H1 (cell line): ENCODE measurements around the gene LYSMD3. TPM values are rescaled to one million over a fixed set of nuclear protein-coding genes. Genes with fewer than 3 reads are reported as not detected.
A peak's percentile ranks its signal among the peaks of the same experiment; 100 is the strongest.

Experiments
- CTCF ChIA-PET: fragments of 300-600 bp; sonication (Branson Sonifier 250); formaldehyde crosslinking; loops from one replicate; lab custom pipeline; 2021; ENCODE audit not compliant: partially characterized antibody; lab: Charles Lee
- POLR2A ChIA-PET: fragments of 300-600 bp; sonication (Branson Sonifier 250); formaldehyde crosslinking; loops from one replicate; lab custom pipeline; 2021; ENCODE audit warnings: inconsistent platforms; ENCODE audit not compliant: partially characterized antibody; lab: Charles Lee
- DNase-seq, 2 experiments: peaks; one replicate each; pipeline versions ENCODE4 v3.0.0 to v3.0.0-alpha.2; 2010 to 2022; ENCODE audit warnings: low spot score in 2 of 2, low read depth in 1 of 2, mixed read lengths in 1 of 2
- FAIRE-seq: peaks from 2 replicates; lab custom pipeline; 2011; peaks lifted over from hg19 to GRCh38; lab: Jason Lieb, UNC
- H2AFZ ChIP-seq: 2 replicates; pipeline ENCODE4 v1.8.1; 2012; ENCODE audit warnings: low read length, inconsistent platforms
- H2AK5ac ChIP-seq: 2 replicates; pipeline ENCODE4 v1.6.1; 2013; ENCODE audit warnings: low read depth, low read length
- H2BK120ac ChIP-seq: replicated peaks from 2 replicates; pipeline ENCODE3; 2013; ENCODE audit warnings: low read depth, low read length, inconsistent platforms
- H2BK12ac ChIP-seq: 2 replicates; pipeline ENCODE4 v1.6.1; 2013; ENCODE audit warnings: low read depth, low read length
- H2BK15ac ChIP-seq: 2 replicates; pipeline ENCODE4 v1.6.1; 2013; ENCODE audit warnings: low read length
- H2BK20ac ChIP-seq: 2 replicates; pipeline ENCODE4 v1.6.1; 2013; ENCODE audit warnings: low read length
- H2BK5ac ChIP-seq: 2 replicates; pipeline ENCODE4 v1.6.1; 2013; ENCODE audit warnings: low read depth, low read length
- H3K14ac ChIP-seq: 2 replicates; pipeline ENCODE4 v1.6.1; 2013; ENCODE audit warnings: inconsistent platforms; ENCODE audit not compliant: insufficient read length
- H3K18ac ChIP-seq: 2 replicates; pipeline ENCODE4 v1.6.1; 2013; ENCODE audit warnings: low read length; ENCODE audit errors: extremely low read depth
- H3K23ac ChIP-seq: 2 replicates; pipeline ENCODE4 v1.6.1; 2013; ENCODE audit warnings: inconsistent platforms; ENCODE audit not compliant: insufficient read length
- H3K23me2 ChIP-seq: 2 replicates; pipeline ENCODE4 v1.6.1; 2013; ENCODE audit warnings: low read depth, low read length
- H3K27ac ChIP-seq: 2 replicates; pipeline ENCODE4 v1.6.1; 2011; ENCODE audit warnings: low read depth, low read length, inconsistent platforms
- H3K27me3 ChIP-seq, 4 experiments: replicated peaks in 1 of 4; 1 replicate in 1 of 4; 2 replicates in 3 of 4; pipeline versions ENCODE4 v1.6.1 to v1.8.1; 2011 to 2013; ENCODE audit warnings: low read length in 3 of 4, mild to moderate bottlenecking in 3 of 4, inconsistent platforms in 2 of 4, mixed read lengths in 2 of 4, moderate library complexity in 1 of 4; ENCODE audit not compliant: control insufficient read depth in 3 of 4, insufficient read depth in 3 of 4; ENCODE audit errors: extremely low read depth in 1 of 4
- H3K36me3 ChIP-seq, 4 experiments: 2 replicates each; pipeline versions ENCODE4 v1.6.1 to v1.8.1; 2011 to 2013; ENCODE audit warnings: mild to moderate bottlenecking in 4 of 4, low read length in 3 of 4, moderate library complexity in 2 of 4, control low read depth in 1 of 4, inconsistent platforms in 1 of 4; ENCODE audit not compliant: insufficient read depth in 4 of 4, control insufficient read depth in 2 of 4
- H3K4ac ChIP-seq: replicated peaks from 2 replicates; pipeline ENCODE3; 2013; ENCODE audit warnings: low read length, low read depth, mixed read lengths, inconsistent platforms; ENCODE audit not compliant: insufficient read length
- H3K4me1 ChIP-seq, 4 experiments: replicated peaks in 1 of 4; 1 replicate in 1 of 4; 2 replicates in 3 of 4; pipeline versions ENCODE4 v1.6.1 to v1.8.1; 2011 to 2013; ENCODE audit warnings: low read length in 3 of 4, inconsistent platforms in 2 of 4, mixed read lengths in 1 of 4; ENCODE audit not compliant: insufficient read depth in 4 of 4, control insufficient read depth in 3 of 4
- H3K4me2 ChIP-seq, 2 experiments: 2 replicates each; pipeline versions ENCODE4 v1.6.1 to v1.8.1; 2011 to 2013; ENCODE audit warnings: low read depth in 2 of 2, low read length in 2 of 2, control low read depth in 1 of 2, inconsistent platforms in 1 of 2, mild to moderate bottlenecking in 1 of 2; ENCODE audit not compliant: insufficient read depth in 1 of 2
- H3K4me3 ChIP-seq, 4 experiments: fragments of 200-600, 300-600 bp in 1 of 4; sonication (generic), shearing (Covaris generic), sonication (Bioruptor Twin) in 1 of 4; 2 replicates each; pipeline versions ENCODE4 v1.5.1 to v1.8.1; 2011 to 2016; ENCODE audit warnings: low read length in 4 of 4, low read depth in 3 of 4, control low read depth in 2 of 4, inconsistent platforms in 2 of 4, mild to moderate bottlenecking in 2 of 4, mixed read lengths in 1 of 4, moderate library complexity in 1 of 4; ENCODE audit not compliant: insufficient read depth in 2 of 4; ENCODE audit errors: extremely low read depth in 1 of 4
- H3K56ac ChIP-seq: replicated peaks from 2 replicates; pipeline ENCODE3; 2013; ENCODE audit warnings: low read depth, mild to moderate bottlenecking, mixed read lengths, low read length, inconsistent platforms; ENCODE audit not compliant: insufficient read length
- H3K79me1 ChIP-seq: 2 replicates; pipeline ENCODE4 v1.6.1; 2013; ENCODE audit warnings: low read depth, low read length, control low read depth
- H3K79me2 ChIP-seq, 2 experiments: 2 replicates each; pipeline versions ENCODE4 v1.6.1 to v1.8.1; 2012 to 2013; ENCODE audit warnings: low read length in 2 of 2, mild to moderate bottlenecking in 2 of 2, inconsistent platforms in 1 of 2; ENCODE audit not compliant: insufficient read depth in 2 of 2, control insufficient read depth in 1 of 2
- H3K9ac ChIP-seq, 4 experiments: replicated peaks in 1 of 4; 1 replicate in 1 of 4; 2 replicates in 3 of 4; pipeline versions ENCODE4 v1.6.1 to v1.8.1; 2011 to 2013; ENCODE audit warnings: low read depth in 3 of 4, low read length in 3 of 4, control low read depth in 2 of 4, mild to moderate bottlenecking in 2 of 4, moderate library complexity in 2 of 4, inconsistent platforms in 1 of 4; ENCODE audit errors: extremely low read depth in 1 of 4
- H3K9me3 ChIP-seq, 2 experiments: 2 replicates each; pipeline versions ENCODE4 v1.6.1 to v1.8.1; 2012 to 2013; ENCODE audit warnings: mild to moderate bottlenecking in 2 of 2, moderate library complexity in 2 of 2, control low read depth in 1 of 2, inconsistent platforms in 1 of 2, low read depth in 1 of 2, low read length in 1 of 2, mixed read lengths in 1 of 2; ENCODE audit not compliant: insufficient read depth in 2 of 2
- H4K20me1 ChIP-seq, 2 experiments: replicated peaks in 1 of 2; 2 replicates each; pipeline versions ENCODE3 to v1.8.1; 2011 to 2013; ENCODE audit warnings: inconsistent platforms in 2 of 2, low read length in 2 of 2, mild to moderate bottlenecking in 1 of 2; ENCODE audit not compliant: insufficient read depth in 2 of 2, control insufficient read depth in 1 of 2
- H4K5ac ChIP-seq: 2 replicates; pipeline ENCODE4 v1.6.1; 2013; ENCODE audit warnings: low read length, low read depth, mixed read lengths, inconsistent platforms; ENCODE audit not compliant: insufficient read length
- H4K8ac ChIP-seq: 2 replicates; pipeline ENCODE4 v1.8.0; 2013; ENCODE audit warnings: mild to moderate bottlenecking, moderate library complexity, low read length, inconsistent platforms; ENCODE audit not compliant: insufficient read depth; ENCODE audit errors: extremely low read depth
- H4K91ac ChIP-seq: replicated peaks from 2 replicates; pipeline ENCODE3; 2013; ENCODE audit warnings: low read length, mixed read lengths, inconsistent platforms; ENCODE audit not compliant: insufficient read length
- ASH2L ChIP-seq: fragments of 200-600, 300-600 bp; sonication (generic); IDR thresholded peaks from one replicate; pipeline ENCODE4 v1.7.1; 2017; ENCODE audit warnings: low read length
- CHD1 ChIP-seq: IDR thresholded peaks from 2 replicates; pipeline ENCODE4 v1.6.1; 2012; ENCODE audit warnings: low read depth, low read length, improper control_type of control experiment
- EP300 ChIP-seq, 2 experiments: IDR thresholded peaks; 1 replicate in 1 of 2; 2 replicates in 1 of 2; pipeline ENCODE4 v1.6.1; 2011 to 2012; ENCODE audit warnings: low read depth in 2 of 2, low read length in 2 of 2, mild to moderate bottlenecking in 2 of 2, borderline replicate concordance in 1 of 2, inconsistent platforms in 1 of 2, moderate library complexity in 1 of 2
- HDAC6 ChIP-seq: IDR thresholded peaks from one replicate; pipeline ENCODE4 v1.7.1; 2012; ENCODE audit warnings: low read depth, mild to moderate bottlenecking, inconsistent platforms, low read length, moderate library complexity
- JUND ChIP-seq: IDR thresholded peaks from 2 replicates; pipeline ENCODE4 v1.6.1; 2011; ENCODE audit warnings: mild to moderate bottlenecking, improper control_type of control experiment, low read length
- NRF1 ChIP-seq: IDR thresholded peaks from 2 replicates; pipeline ENCODE4 v1.6.1; 2011; ENCODE audit warnings: mild to moderate bottlenecking, low read depth, low read length, improper control_type of control experiment
- POLR2AphosphoS5 ChIP-seq: IDR thresholded peaks from 2 replicates; pipeline ENCODE4 v1.6.1; 2011; ENCODE audit warnings: low read depth, low read length
- SP4 ChIP-seq: IDR thresholded peaks from 2 replicates; pipeline ENCODE4 v1.6.1; 2012; ENCODE audit warnings: low read length, inconsistent platforms
- SRF ChIP-seq: IDR thresholded peaks from 2 replicates; pipeline ENCODE4 v1.6.1; 2011; ENCODE audit warnings: mild to moderate bottlenecking, low read depth, low read length, moderate library complexity
- SUZ12 ChIP-seq: fragments of 200-600 bp; sonication (generic); IDR thresholded peaks from 2 replicates; pipeline ENCODE4 v1.6.1; 2012; ENCODE audit warnings: mild to moderate bottlenecking, inconsistent platforms, low read length, moderate library complexity, mixed read lengths
- ZNF274 ChIP-seq: IDR thresholded peaks from 2 replicates; pipeline ENCODE4 v1.7.0; 2012; ENCODE audit warnings: low read length, borderline replicate concordance; ENCODE audit errors: extremely low read depth
- WGBS, 2 experiments: shearing (Covaris generic) in 1 of 2; methylation state at CpG; one replicate each; pipeline versions ENCODE4 v1.1.6 to v1.1.7; 2013 to 2015; ENCODE audit warnings: low lambda C conversion rate in 2 of 2, mixed read lengths in 2 of 2, inconsistent platforms in 1 of 2, low coverage in 1 of 2, missing lambda C conversion rate in 1 of 2; ENCODE audit not compliant: insufficient replicate concordance in 2 of 2, insufficient coverage in 1 of 2, insufficient read length in 1 of 2; ENCODE audit errors: extremely low coverage in 1 of 2, missing lambda C conversion rate in 1 of 2; 5-methylcytosine and 5-hydroxymethylcytosine counted together
- polyA plus RNA-seq, 7 experiments: library from polyadenylated mRNA; depleted of rRNA in 3 of 7; stranded (reverse) in 5 of 7; unstranded in 2 of 7; fragments of >200 nt in 5 of 7; fragments of 200-250 nt in 2 of 7; gene quantifications; 1 replicate in 5 of 7; 2 replicates in 1 of 7; 4 replicates in 1 of 7; pipeline versions ENCODE4 v1.2.1 to v1.2.3, GENCODE V29; 2011 to 2013; ENCODE audit warnings: missing spikeins in 2 of 7, mixed read lengths in 2 of 7
- total RNA-seq: library from RNA; stranded (reverse); fragmentation: NEBNext Ultra II Directional; extraction: Animal tissue kit (Norgen Biotek cat#: 25700); gene quantifications from 2 replicates; pipeline ENCODE4 v1.2.1, GENCODE V29; 2021
- TF ChIP-seq, protein P1 (sequence below): IDR thresholded peaks from 2 replicates; pipeline ENCODE4 v1.6.1; 2011; ENCODE audit warnings: low read length, improper control_type of control experiment

Gene LYSMD3
- total and polyA plus RNA-seq, 2 of the 8 experiments (the other 6 are each of a cell fraction or from before 2014, with no cell fraction given): 3.7 to 14.9 TPM

DNA sequence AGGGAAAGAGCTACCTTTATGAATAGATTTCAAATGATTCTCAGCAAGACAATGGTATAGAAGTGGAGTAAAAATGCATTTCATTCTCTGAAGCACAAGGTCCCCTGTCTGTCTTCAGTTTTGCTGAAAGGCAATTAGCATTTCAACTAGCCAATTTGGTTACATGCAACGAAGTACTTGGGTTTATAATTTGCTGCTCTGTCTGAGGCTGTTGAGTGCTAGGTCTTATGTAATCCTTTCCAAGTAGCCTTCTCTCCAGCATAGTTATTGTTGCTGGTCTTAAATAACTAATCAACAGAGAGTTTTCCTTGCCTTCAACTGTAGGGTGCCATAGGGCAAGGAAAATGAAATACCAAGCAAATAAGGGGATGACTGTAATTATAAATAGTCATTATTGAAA, 33.7 kb upstream of the LYSMD3 start:
- CTCF ChIA-PET: interaction anchor here (1.2 to 2.3 kb wide), 4 partner anchors 18 to 43 kb away, joined by 3 to 6 read pairs (median 4); no protein-coding TSS in a partner anchor
- peak overlapping the region; percentile 44 to 98; a peak in 3 of 4 replicates for H3K4me2 ChIP-seq
- no peak for DNase-seq
- H3K4me1 ChIP-seq: peaks cover 0 to 22% (median 9%) of the 10 kb centered on the region in 4 experiments; a peak in 5 of 7 replicates
- peak overlapping the region in 1 of 4 experiments; percentile 14; a peak in 1 of 7 replicates for H3K9ac ChIP-seq
- no peak overlapping the region for H2BK12ac ChIP-seq
- TF ChIP-seq ASH2L (no peak), CHD1 (no peak), SRF (no peak), NRF1 (no peak), EP300 (IDR thresholded peaks at IDR 0.05; ENCODE audit: borderline replicate concordance in 1 of 2, low read depth in 2 of 2, low read length in 2 of 2) (no peak), HDAC6 (no peak), POLR2AphosphoS5 (no peak), SUZ12 (no peak), ZNF274 (no peak), JUND (no peak), SP4 (no peak)
- TF ChIP-seq, protein P1, sequence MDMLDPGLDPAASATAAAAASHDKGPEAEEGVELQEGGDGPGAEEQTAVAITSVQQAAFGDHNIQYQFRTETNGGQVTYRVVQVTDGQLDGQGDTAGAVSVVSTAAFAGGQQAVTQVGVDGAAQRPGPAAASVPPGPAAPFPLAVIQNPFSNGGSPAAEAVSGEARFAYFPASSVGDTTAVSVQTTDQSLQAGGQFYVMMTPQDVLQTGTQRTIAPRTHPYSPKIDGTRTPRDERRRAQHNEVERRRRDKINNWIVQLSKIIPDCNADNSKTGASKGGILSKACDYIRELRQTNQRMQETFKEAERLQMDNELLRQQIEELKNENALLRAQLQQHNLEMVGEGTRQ: no peak
- TF ChIP-seq, all 59 proteins: peak for 0
- no peaks in the 10 kb centered on the region for H3K36me3 ChIP-seq
- no peak overlapping the region for H3K56ac ChIP-seq
- peak; percentile 36 for FAIRE-seq
- H3K23me2 ChIP-seq: no peaks in the 10 kb centered on the region
- H3K9me3 ChIP-seq: no peaks in the 10 kb centered on the region
- no peak overlapping the region for H2BK120ac ChIP-seq
- H4K20me1 ChIP-seq: peaks cover 0 to 2% of the 10 kb centered on the region in 2 experiments
- H3K14ac ChIP-seq: no peak overlapping the region
- H2BK15ac ChIP-seq: no peak overlapping the region
- H2AFZ ChIP-seq: no peak overlapping the region
- H3K27ac ChIP-seq: no peak overlapping the region
- H3K4ac ChIP-seq: no peak overlapping the region
- no peaks in the 10 kb centered on the region for H3K27me3 ChIP-seq
- H3K23ac ChIP-seq: no peak overlapping the region
- no peak overlapping the region for H2BK20ac ChIP-seq
- no peak overlapping the region for H4K5ac ChIP-seq
- H2AK5ac ChIP-seq: no peak overlapping the region
- POLR2A ChIA-PET: interaction anchor here (1.0 to 1.4 kb wide), 2 partner anchors 12 to 20 kb away, joined by 3 to 6 read pairs; no protein-coding TSS in a partner anchor
- peaks cover 0 to 88% of the 10 kb centered on the region in 2 experiments; a peak in 3 of 4 replicates for H3K79me2 ChIP-seq
- H4K91ac ChIP-seq: no peak overlapping the region
- no peak overlapping the region for H4K8ac ChIP-seq
- peak overlapping the region in 1 of 4 experiments; percentile 96; a peak in 2 of 8 replicates for H3K4me3 ChIP-seq
- H3K18ac ChIP-seq: no peak overlapping the region
- WGBS, 2 experiments: 0% methylated on average over 1 of the region's 1 CpG; no CpG with 5 or more reads in 1 of the 2 experiments
- H2BK5ac ChIP-seq: no peak overlapping the region
- H3K79me1 ChIP-seq: no peaks in the 10 kb centered on the region
